GM18870 (cell line): Measurements from ENCODE around the gene RAB3C.

Experiments used
- ATAC-seq: cut with Tn5 transposase; IDR thresholded peaks from one replicate; pipeline ENCODE4 v1.9.1; 2021; ENCODE audit warnings: moderate library complexity; ENCODE audit not compliant: unreplicated experiment

RAB3C gene

DNA sequence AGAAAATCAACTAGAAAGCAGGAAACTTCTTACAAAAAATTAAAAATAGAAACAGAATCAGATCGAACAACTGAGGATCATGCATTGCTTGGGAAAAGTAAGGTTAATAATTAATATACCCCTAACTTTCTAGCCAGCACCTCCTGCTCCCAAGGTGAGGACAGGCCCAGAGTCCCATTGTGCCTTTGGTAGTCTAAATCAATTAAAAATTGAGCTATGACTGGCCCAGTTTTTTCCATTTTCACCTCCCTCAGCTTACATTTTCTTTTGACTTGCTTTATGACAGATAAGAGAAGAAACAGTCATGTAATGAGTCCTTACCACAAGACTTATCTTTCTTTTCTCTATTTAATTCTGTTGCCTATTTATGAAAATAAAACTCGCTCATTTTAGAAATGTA is 182.2 kb downstream of the RAB3C start:
- no peak for ATAC-seq

DNA sequence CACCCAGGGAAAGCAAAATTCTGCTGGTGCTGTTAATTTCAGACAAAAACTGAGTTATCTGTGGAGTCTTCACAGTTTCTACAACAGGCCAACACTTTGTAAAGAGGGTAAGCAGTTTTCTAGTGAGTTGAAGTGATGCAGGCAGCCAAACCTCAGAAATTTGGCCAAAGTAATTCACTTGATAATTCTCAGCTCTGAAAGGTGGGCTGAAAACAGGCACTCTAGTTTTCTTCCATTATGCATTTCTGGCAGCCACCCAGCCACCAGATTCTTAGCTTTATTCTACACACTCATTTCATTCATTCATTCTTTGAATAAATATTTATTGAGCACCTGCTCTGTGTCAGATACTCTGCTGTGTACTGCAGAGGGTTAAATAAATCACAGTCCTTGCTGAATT is 184.2 kb downstream of the RAB3C start:
- no peak for ATAC-seq

DNA sequence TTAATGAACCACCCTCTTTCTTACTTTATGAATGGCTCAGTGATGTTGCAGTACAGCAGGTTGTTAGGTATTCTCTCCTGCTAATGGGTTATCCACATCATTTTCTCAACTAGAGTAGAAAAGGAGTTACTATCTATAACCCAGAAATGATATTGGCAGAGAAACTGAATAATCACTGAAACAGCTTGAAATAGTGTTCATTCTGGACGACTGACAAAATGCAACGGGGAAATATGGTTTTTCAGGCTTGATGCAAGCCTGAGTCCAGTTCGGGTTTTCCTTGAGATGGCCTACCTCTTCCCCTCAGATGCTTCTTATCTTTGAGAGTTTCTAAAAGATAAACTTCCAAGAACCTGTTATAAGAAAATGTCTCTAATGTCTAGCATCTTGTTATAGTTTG is 187.3 kb downstream of the RAB3C start:
- ATAC-seq, result no peak

DNA sequence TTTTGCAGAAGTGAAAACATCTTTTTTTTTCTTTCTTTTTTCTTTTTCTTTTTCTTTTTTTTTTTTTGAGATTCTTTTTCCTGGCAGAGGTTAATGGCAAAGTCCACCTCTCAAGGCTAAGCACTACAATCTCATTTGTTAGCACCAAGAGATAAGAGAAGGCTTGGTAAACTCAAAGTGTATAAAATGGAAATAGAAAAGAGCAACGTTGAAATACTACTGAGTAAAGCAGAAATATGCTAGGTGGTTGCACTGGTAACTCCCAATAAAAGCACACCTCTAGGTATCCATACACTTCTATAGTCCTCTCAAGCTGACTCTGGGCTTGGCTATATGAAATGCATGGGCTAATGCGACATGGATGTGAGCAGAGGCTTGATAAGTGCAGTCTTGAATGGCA is 188.9 kb downstream of the RAB3C start:
- no peak for ATAC-seq

DNA sequence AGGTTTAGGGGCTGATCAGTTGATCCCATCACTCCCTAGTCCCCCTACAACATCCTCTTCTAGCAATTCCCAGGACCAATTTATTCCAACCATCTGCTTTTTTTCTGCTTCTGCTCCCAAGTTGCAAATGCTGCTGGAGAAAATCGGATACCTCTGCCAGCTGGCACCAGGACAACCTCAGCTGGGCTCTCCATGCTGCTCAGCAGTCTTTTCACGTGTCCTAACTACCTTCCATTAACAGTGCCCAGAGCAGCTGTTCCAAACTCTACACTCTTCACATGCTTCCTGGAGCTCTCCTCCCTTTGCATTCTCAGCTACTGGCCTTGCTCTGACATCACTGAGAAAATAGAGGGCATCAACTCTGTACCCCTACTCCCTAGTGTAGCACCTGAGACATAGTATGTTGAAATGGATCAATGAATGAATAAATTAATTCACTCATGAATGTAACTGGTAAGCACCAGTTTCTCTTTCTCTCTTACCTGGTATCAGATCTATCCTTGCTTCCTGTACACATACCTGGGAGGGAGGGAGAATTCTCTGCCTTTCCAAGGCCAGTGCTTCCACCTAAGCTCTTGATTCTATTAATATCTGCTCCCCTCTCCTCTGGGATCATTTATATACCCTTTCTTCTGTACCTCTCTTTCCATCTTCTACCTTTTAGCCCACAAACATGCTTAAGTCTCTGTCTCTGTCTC is 191.0 kb downstream of the RAB3C start:
- no peak for ATAC-seq

DNA sequence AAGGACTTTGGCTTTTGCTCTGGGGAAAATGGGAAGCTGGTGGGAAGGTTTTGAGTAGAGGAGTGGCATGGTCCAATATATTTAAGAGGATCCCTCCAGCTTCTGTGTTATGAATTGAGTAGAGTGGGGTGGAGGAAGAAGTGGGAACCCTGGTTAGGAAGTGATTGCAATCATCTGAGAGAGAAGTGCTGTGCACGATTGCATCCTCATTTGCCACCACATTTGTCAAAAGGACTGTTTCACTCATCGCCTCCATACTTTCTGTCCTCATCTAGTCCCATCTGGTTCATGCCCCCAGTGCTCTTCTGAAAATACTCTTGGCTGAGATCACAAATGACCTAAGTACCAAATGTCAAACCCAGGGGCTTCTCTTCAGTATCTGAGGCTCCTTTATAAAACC is 192.1 kb downstream of the RAB3C start:
- no peak for ATAC-seq

DNA sequence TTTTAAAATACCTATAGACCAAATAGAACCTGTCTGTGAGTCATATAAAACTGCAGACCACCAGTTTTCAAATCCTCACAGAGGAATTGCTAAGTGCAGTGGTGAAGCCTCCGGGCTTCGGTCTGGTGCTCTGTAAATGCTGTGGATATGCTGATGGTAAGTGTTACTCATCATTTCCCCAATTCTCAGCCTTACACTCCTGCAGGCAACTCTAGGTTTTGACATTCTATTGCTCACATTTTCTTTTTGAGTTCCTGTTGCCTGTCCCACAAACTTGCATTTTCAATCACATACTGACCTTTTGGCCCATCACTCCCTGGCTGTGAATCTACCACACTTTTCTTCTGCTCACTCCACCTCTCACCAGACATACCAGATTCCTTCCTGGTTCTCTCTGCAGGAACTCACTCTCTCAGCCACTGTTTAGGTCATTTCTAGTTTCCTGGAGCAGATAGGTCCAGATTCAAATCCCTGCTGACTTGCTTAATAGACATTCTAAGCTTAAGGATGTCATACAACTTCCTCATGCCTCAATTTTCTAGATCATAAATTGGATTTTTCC is 192.9 kb downstream of the RAB3C start:
- ATAC-seq, result peak; percentile 92

DNA sequence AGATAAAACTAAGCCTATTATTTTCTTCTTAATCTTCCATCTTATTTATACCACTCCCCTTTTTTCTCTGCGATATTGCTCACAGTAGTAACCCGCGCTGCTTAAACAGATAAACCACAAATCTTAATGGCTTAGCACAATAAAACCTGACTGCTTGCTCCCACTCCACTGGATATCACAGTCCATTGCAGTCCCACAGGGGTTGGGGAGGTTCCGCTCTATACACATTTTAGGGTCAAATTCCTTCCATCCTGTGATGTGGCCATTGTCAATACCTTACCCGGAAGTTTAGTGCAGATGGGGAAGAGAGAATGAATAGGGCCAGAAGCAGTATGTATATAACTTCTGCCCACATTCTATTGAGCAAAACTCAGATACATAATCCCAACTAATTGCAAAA is 193.7 kb downstream of the RAB3C start:
- ATAC-seq, result no peak

DNA sequence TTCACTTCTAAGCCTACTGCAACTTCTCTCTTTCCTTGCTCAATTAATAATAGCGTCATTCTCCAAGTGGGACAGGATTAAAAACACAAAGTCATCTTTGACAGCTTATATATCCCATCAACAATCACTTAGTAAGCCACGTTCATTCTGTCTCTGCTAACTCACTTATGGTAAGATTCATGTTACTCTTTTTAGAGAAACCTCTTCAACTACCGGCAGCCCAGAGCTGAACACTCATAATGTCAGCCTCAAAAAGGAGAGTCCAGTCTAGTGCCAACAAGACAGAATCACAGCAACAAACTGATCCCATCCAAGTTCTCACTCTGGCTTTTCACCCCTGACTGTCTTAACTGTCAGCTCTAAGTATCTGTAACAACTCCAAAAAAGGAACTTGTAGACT is 196.0 kb downstream of the RAB3C start:
- ATAC-seq, result no peak

DNA sequence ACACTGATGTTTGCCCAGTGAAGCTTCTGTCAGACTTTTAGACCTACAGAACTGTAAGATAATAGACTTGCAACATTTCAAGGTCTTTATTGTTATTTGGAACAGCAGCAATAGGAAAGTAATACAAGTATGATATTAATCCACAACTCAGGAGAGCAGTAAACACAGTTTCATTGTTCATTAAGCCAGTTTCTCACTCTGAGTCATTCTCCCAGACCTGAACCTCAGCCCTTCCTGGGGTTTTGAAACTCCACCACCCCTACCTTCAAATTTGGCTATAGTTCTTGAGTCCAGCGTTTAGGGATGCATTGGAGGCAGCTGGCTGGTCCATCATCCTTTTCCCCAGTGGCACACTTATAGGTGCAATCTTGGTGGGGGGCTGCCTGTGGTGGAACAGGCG is 203.2 kb downstream of the RAB3C start:
- ATAC-seq, result peak; percentile 60

DNA sequence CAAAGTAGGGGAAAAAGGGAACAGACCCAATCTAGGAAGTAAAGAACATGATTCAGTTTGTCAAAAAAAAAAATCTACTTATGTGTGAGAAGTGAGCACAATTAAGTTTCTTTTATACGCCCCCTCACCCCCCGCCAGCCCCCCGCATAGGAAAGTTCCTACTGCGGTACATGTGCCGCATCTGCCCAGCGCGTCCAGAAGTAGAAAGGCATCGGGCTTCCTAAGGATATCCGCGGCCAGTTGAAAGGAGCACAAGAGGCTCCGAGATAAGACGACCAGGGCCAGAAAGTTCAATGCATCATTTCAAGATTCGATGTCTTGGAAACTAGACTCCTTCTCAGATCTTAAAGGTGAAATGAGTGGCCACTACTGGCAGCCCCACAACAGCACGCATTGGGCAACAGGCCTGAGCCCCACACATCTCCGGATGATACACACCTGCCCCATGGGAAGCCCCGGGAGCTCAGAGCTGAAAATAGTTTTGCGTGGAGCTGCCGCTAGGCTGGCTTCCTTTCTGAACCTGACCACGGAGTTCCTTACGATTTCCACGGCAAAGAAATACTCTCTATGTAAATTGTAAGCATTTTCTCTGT is 203.9 kb downstream of the RAB3C start:
- peak; percentile 89 for ATAC-seq

DNA sequence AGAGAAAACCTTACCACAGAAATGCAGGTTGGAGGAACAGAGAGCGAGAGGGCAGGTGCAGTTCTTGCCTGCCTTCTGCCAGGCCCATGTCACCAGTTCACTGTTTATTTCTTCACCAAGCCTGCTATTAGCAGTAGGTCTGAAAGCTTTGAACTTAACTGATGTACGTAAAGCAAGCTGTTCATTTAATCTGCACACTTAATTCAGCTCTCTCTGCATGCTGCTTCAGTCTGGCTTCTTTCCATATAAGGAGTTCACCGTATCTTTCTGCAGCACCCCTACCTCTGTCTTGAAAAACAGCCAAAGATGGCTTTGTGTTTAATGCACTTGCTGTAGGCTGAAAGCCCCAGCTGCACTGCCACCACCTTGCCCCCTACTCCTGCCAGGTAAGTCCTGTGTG is 205.1 kb downstream of the RAB3C start:
- no peak for ATAC-seq

DNA sequence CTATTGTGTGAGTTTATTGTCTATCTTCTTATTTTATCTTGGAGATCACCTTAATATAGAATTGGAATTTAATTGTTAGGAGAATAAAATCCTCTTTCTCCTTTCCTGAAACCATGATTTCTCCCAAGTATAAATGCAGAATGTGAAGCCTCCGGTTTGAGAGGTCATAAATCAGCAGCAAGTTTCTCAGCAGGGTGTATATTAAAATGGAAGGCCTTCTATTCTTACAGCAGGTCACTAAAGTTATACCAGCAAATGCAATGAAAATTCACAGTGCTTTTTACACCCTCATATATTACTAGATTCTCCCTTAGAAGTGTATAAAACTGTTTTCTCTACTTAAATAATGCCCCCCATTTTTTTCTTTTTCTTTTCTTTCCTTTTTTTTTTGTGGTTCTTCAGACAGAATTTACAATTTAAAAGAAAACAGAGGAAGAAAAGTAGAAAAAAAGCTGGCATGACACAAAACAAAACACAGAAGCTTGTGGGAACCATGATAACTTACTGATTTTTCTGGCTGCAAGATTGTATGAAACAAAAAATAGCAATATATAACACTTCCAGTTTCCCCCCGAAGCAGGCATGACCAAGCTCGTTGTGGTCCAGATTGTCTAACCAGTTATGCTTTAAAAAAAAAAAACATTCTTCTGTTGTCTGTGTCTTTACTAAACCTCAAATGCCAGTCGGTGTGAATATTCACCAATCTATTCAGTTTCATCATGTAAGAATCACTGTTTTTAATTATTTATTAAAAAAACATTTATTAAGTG is 211.2 kb downstream of the RAB3C start:
- no peak for ATAC-seq

DNA sequence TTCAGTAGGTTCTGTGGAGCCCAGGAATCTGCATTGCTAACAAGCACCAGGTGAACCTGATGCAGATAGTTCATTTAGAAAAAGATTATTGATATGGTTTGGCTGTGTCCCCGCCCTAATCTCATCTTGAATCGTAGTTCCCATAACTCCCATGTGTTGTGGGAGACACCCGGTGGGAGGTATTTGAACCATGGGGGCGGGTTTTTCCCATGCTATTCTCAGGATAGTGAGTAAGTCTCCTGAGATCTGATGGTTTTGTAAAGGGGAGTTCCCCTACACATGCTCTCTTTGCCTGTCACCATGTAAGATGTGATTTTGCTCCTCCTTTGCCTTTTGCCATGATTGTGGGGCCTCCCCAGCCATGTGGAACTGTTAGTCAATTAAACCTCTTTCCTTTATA is 212.0 kb downstream of the RAB3C start:
- peak; percentile 59 for ATAC-seq

DNA sequence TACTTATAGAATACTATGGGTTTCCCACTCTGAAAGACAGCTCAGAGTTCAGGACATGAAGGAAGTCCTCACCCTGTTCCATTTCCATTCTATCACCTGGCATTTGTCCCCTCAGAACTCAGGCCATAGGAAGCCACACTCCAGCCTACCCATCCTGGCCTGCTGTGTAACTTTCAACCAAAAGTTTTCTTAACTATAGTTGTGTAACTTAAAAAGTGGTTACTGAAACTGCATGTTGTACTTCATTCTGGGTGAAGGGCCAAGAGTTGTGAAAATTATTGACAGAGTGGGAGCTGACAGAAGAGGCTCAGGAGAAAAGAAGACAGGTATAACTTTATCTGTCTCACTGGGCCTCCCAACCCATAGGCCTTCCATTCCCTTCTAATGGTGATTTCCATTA is 212.5 kb downstream of the RAB3C start:
- peak; percentile 9 for ATAC-seq

DNA sequence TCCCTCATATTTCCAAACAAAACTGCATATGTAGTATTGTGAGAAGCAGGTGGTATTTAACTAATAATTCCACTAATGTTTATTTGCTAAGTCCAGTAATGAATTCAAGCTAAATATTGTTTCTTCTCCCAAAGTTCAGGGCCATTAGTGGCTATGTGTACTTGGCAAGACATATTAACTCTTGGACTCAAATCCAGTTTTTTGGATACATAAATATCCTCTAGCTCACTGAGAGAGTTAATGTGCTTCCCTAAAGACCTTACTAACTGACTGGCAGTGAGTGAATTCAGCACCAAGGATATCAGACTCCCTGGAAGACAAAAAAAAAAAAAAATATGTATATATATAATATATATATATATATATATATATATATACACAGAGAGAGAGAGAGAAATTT is 214.1 kb downstream of the RAB3C start:
- no peak for ATAC-seq

DNA sequence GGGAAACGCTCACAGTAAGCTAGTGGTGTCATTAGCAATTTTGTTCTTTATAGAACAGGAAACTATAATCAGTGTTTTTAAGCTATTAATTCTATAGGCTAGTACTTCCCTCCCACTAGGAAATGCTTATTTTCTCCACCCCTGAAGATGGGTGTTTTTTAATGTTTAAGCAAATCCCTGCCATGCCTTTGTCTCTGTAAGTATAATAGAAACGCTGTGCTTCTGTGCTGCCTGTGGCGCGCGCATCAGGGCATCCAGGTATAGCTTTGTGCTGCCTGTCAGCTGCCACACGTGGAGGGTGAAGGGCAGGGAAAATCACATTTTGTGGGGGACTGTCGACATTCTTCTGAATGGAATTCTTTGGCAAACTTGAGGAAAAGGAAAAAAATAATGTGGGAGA is 217.5 kb downstream of the RAB3C start:
- no peak for ATAC-seq

DNA sequence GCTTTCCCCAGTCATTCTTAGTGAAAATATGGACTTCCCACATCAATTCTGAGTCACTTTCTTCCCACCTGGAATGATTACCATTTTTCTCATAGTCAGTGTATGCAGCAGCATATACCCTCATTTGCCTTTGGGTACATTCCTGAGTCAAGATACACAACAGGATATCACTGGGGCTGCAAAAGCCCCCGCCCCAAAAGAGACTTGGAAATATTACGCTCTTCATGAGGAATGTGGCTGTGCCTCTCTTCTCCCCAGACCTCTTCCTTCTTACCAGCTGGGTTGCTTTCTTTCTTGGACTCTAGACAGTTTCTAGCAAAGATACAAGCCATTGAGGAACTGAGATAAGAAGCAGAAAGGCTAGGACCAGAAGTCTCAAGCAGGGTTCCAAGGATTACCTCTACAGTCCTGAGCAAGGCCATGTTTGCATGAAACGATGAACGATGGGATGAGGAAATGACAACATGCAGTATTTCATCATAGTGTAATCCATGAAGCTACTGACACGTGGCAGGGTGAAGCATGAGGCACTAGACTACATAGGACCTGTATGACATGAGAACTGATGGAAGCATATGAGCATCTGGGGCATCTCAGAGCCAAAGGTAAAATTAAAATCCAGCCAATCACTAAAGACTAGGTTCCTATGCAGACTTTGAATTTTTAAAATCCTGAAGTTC is 218.1 kb downstream of the RAB3C start:
- no peak for ATAC-seq

DNA sequence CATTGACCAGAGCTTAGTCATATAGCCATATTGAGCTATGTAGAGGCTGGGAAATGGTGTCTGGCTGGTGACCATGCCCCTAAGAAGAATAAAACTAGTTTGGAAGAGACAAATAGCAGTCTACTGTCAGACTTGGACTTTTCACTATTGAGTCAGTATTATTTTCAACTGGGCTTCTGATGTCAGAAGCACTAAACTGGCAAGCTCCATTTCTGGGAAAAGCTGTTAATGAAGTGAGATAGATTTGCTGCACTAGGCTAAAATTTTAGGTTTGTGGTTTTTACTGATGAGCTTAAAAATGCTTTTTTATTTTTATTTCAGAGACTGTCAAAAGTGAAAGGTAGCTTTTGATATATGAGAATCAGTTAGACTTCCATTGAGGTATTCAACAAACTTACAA is 220.2 kb downstream of the RAB3C start:
- no peak for ATAC-seq

DNA sequence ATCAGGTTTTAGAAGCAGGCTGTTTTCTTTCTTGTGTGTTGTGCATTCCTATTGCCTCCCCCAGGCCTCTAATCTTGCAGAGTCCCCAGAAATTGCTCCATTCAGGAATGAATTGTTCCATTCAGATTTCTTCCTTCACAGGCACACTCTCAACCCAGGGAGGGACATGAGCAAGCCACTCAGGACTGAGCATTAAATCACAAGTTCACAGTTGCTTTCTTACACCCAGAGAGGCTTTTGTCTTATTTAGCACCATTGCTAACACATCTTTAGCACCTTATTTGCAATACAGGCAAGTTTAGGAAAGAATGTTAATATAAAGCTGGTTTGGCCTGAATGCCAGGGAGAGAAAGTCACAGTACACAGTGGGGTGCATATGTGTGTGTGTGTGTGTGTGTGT is 221.4 kb downstream of the RAB3C start:
- ATAC-seq, result no peak

DNA sequence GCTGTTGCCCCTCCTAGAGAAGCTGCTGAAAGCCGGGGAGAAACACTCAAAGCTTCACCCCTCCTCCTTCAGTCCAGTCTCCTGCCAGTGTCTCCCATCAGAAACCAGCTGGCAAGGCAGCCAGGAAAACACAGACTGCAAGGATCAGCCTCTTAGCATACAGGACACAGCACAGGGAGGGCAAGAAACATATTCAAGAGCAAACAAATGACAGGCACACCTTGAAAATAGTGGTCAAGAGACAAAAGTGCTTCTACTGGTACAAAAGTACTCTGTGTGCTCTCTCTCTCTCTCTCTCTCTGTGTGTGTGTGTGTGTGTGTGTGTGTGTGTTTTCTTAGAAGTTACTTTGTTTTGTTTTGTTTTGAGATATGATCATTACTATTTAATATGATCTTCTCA is 227.2 kb downstream of the RAB3C start:
- ATAC-seq, result no peak
